IMR-90 (cell line): ENCODE measurements around the gene STAT4. TPM values are rescaled to one million over a fixed set of nuclear protein-coding genes. Genes with fewer than 3 reads are reported as not detected.

Experiments
- ATAC-seq: fragments of 200-7000 bp; cut with Tn5 transposase; 2 replicates; pipeline ENCODE4 v1.9.1; 2020; ENCODE audit warnings: low read depth, mild to moderate bottlenecking, moderate library complexity
- BruUV-seq: library from RNA; stranded (reverse); fragments of 400-500 nt; replicated peaks from 2 replicates; lab custom pipeline; 2021; lab: Mats Ljungman, UMichigan
- CTCF ChIA-PET: fragments of 300-600 bp; formaldehyde crosslinking; extraction: SDS; loops from one replicate; lab custom pipeline; 2021; ENCODE audit warnings: antibody characterized with exemption; lab: Yijun Ruan, JAX
- POLR2A ChIA-PET: fragments of 300-600 bp; sonication (Branson Sonifier 250); formaldehyde crosslinking; loops from one replicate; lab custom pipeline; 2022; ENCODE audit warnings: antibody characterized with exemption; ENCODE audit not compliant: unreplicated experiment; lab: Charles Lee
- DNase-seq: peaks from one replicate; pipeline ENCODE4 v3.0.0; 2013
- H2AFZ ChIP-seq: replicated peaks from 2 replicates; pipeline ENCODE3; 2013; ENCODE audit warnings: low read length, mild to moderate bottlenecking; ENCODE audit not compliant: poor library complexity
- H2AK5ac ChIP-seq: 2 replicates; pipeline ENCODE4 v1.6.1; 2013; ENCODE audit warnings: low read depth, low read length, inconsistent platforms
- H2AK9ac ChIP-seq: replicated peaks from 2 replicates; pipeline ENCODE3; 2013; ENCODE audit warnings: mild to moderate bottlenecking, low read depth, low read length, moderate library complexity; ENCODE audit not compliant: poor library complexity
- H2BK120ac ChIP-seq: 2 replicates; pipeline ENCODE4 v1.6.1; 2013; ENCODE audit warnings: low read depth, low read length, inconsistent platforms
- H2BK15ac ChIP-seq: 3 replicates; pipeline ENCODE4 v1.6.1; 2013; ENCODE audit warnings: low read depth, low read length, inconsistent platforms
- H2BK20ac ChIP-seq: 2 replicates; pipeline ENCODE4 v1.6.1; 2013; ENCODE audit warnings: low read depth, mild to moderate bottlenecking, inconsistent platforms, low read length, moderate library complexity
- H2BK5ac ChIP-seq: 2 replicates; pipeline ENCODE4 v1.6.1; 2013; ENCODE audit warnings: mild to moderate bottlenecking, low read depth, low read length, inconsistent platforms; ENCODE audit not compliant: poor library complexity, severe bottlenecking
- H3K14ac ChIP-seq: replicated peaks from 2 replicates; pipeline ENCODE4 v1.6.1; 2013; ENCODE audit warnings: low read depth, low read length, inconsistent platforms
- H3K18ac ChIP-seq: 2 replicates; pipeline ENCODE4 v1.6.1; 2013; ENCODE audit warnings: low read depth, low read length, control low read depth
- H3K23ac ChIP-seq: 2 replicates; pipeline ENCODE4 v1.6.1; 2013; ENCODE audit warnings: low read depth, low read length, inconsistent platforms
- H3K27ac ChIP-seq: 2 replicates; pipeline ENCODE4 v1.5.1; 2013; ENCODE audit warnings: mild to moderate bottlenecking, control low read depth, low read length; ENCODE audit not compliant: insufficient read depth
- H3K27me3 ChIP-seq: 2 replicates; pipeline ENCODE4 v1.6.1; 2013; ENCODE audit warnings: low read length; ENCODE audit not compliant: control insufficient read depth, insufficient read depth
- H3K36me3 ChIP-seq: 2 replicates; pipeline ENCODE4 v1.6.1; 2013; ENCODE audit warnings: low read length, mixed read lengths; ENCODE audit not compliant: control insufficient read depth, insufficient read depth
- H3K4ac ChIP-seq: 2 replicates; pipeline ENCODE4 v1.6.1; 2013; ENCODE audit warnings: low read depth, low read length, inconsistent platforms
- H3K4me1 ChIP-seq: 2 replicates; pipeline ENCODE4 v1.6.1; 2013; ENCODE audit warnings: low read length, mixed read lengths; ENCODE audit not compliant: control insufficient read depth, insufficient read depth
- H3K4me2 ChIP-seq: 2 replicates; pipeline ENCODE4 v1.6.1; 2013; ENCODE audit warnings: low read depth, mild to moderate bottlenecking, control low read depth, low read length, moderate library complexity
- H3K4me3 ChIP-seq: 2 replicates; pipeline ENCODE4 v1.5.1; 2013; ENCODE audit warnings: low read depth, mild to moderate bottlenecking, control low read depth, low read length, moderate library complexity; ENCODE audit not compliant: insufficient read depth
- H3K56ac ChIP-seq: 2 replicates; pipeline ENCODE4 v1.6.1; 2013; ENCODE audit warnings: low read length, inconsistent platforms; ENCODE audit not compliant: insufficient read depth; ENCODE audit errors: extremely low read depth
- H3K79me1 ChIP-seq, 2 experiments: 2 replicates each; pipeline ENCODE4 v1.6.1; 2013; ENCODE audit warnings: low read length in 2 of 2, inconsistent platforms in 1 of 2, low read depth in 1 of 2
- H3K9ac ChIP-seq: 2 replicates; pipeline ENCODE4 v1.6.1; 2013; ENCODE audit warnings: low read depth, low read length, control low read depth
- H3K9me1 ChIP-seq: 2 replicates; pipeline ENCODE4 v1.6.1; 2013; ENCODE audit warnings: low read length, inconsistent platforms; ENCODE audit not compliant: insufficient read depth
- H3K9me3 ChIP-seq: 2 replicates; pipeline ENCODE4 v1.6.1; 2013; ENCODE audit warnings: low read length; ENCODE audit not compliant: control insufficient read depth, insufficient read depth
- H4K20me1 ChIP-seq: 2 replicates; pipeline ENCODE4 v1.6.1; 2013; ENCODE audit warnings: low read length, inconsistent platforms; ENCODE audit not compliant: insufficient read depth
- H4K5ac ChIP-seq: 2 replicates; pipeline ENCODE4 v1.6.1; 2013; ENCODE audit warnings: mild to moderate bottlenecking, low read depth, low read length, control low read depth
- H4K8ac ChIP-seq, 2 experiments: 2 replicates each; pipeline ENCODE4 v1.6.1; 2013; ENCODE audit warnings: low read depth in 2 of 2, low read length in 2 of 2, control low read depth in 1 of 2, inconsistent platforms in 1 of 2
- H4K91ac ChIP-seq: 2 replicates; pipeline ENCODE4 v1.6.1; 2013; ENCODE audit warnings: low read depth, low read length, inconsistent platforms; ENCODE audit not compliant: insufficient read depth
- BHLHE40 ChIP-seq: fragments of 150-350 bp; IDR thresholded peaks from 2 replicates; pipeline ENCODE4 v1.6.1; 2016; ENCODE audit warnings: mild to moderate bottlenecking, low read depth, low read length
- CEBPB ChIP-seq: IDR thresholded peaks from 2 replicates; pipeline ENCODE4 v1.6.1; 2012; ENCODE audit warnings: low read depth, low read length, improper control_type of control experiment
- CHD1 ChIP-seq: IDR thresholded peaks from 2 replicates; pipeline ENCODE4 v1.6.1; 2012; ENCODE audit warnings: low read depth, low read length, improper control_type of control experiment
- FOS ChIP-seq: fragments of 150-350 bp; IDR thresholded peaks from 2 replicates; pipeline ENCODE4 v1.6.1; 2016; ENCODE audit warnings: low read depth, low read length
- MAFK ChIP-seq: IDR thresholded peaks from 2 replicates; pipeline ENCODE4 v1.6.1; 2012; ENCODE audit warnings: low read depth, low read length, improper control_type of control experiment
- MAZ ChIP-seq: IDR thresholded peaks from 2 replicates; pipeline ENCODE4 v1.6.1; 2012; ENCODE audit warnings: low read depth, mild to moderate bottlenecking, low read length, improper control_type of control experiment, moderate library complexity, borderline replicate concordance
- MXI1 ChIP-seq: IDR thresholded peaks from 2 replicates; pipeline ENCODE4 v1.6.1; 2012; ENCODE audit warnings: low read depth, mild to moderate bottlenecking, low read length, moderate library complexity, borderline replicate concordance
- NFE2L2 ChIP-seq: fragments of 150-350 bp; IDR thresholded peaks from 2 replicates; pipeline ENCODE4 v1.6.1; 2016; ENCODE audit warnings: low read depth, mild to moderate bottlenecking, low read length
- POLR2A ChIP-seq: IDR thresholded peaks from 2 replicates; pipeline ENCODE4 v1.6.1; 2012; ENCODE audit warnings: mild to moderate bottlenecking, low read depth, low read length
- RAD21 ChIP-seq: IDR thresholded peaks from 2 replicates; pipeline ENCODE4 v1.6.1; 2012; ENCODE audit warnings: low read length, improper control_type of control experiment
- RCOR1 ChIP-seq: IDR thresholded peaks from 2 replicates; pipeline ENCODE4 v1.6.1; 2012; ENCODE audit warnings: mild to moderate bottlenecking, low read length, improper control_type of control experiment; ENCODE audit not compliant: insufficient replicate concordance
- RFX5 ChIP-seq: IDR thresholded peaks from 2 replicates; pipeline ENCODE4 v1.8.0; 2012; ENCODE audit warnings: low read depth, mild to moderate bottlenecking, low read length, moderate library complexity
- SMC3 ChIP-seq: fragments of 150-350 bp; IDR thresholded peaks from 2 replicates; pipeline ENCODE4 v1.6.1; 2016; ENCODE audit warnings: low read depth, mild to moderate bottlenecking, antibody characterized with exemption, low read length, moderate library complexity
- WGBS, 2 experiments: methylation state at CpG; one replicate each; pipeline versions ENCODE4 v1.1.5 to v1.1.7; 2013; ENCODE audit warnings: missing lambda C conversion rate in 2 of 2; ENCODE audit not compliant: insufficient read length in 1 of 2; ENCODE audit errors: extremely low coverage in 2 of 2; 5-methylcytosine and 5-hydroxymethylcytosine counted together
- dilution Hi-C: fragments of 300-500 bp; cut with HindIII; formaldehyde crosslinking; loops from one replicate; pipeline ENCODE4 v1.14.3; 2018; ENCODE audit warnings: low sequenced_read_pairs; ENCODE audit not compliant: unreplicated experiment
- in situ Hi-C: fragments of 300-500 bp; cut with MboI; formaldehyde crosslinking; loops from 3 replicates; pipeline ENCODE4 v1.14.3; 2019; ENCODE audit warnings: low sequenced_read_pairs, inconsistent platforms, mixed read lengths
- intact Hi-C: fragments of 100-400 bp; cut with micrococcal nuclease; formaldehyde crosslinking; loops from 2 replicates; pipeline ENCODE4 v1.10.0; 2022
- polyA plus RNA-seq, 3 experiments: library from polyadenylated mRNA; depleted of rRNA; stranded (reverse); fragments of >200 nt; gene quantifications; 2 replicates each; pipeline ENCODE4 v1.2.3, GENCODE V29; 2012; ENCODE audit warnings: low replicate concordance in 1 of 3
- total RNA-seq: library from RNA; depleted of rRNA; stranded (reverse); fragments of >200 nt; gene quantifications from 2 replicates; pipeline ENCODE4 v1.2.3, GENCODE V29; 2012
- TF ChIP-seq, protein P1 (sequence below): conservative IDR thresholded peaks from 2 replicates; pipeline ENCODE4 v1.5.1; 2012; ENCODE audit warnings: mild to moderate bottlenecking, low read depth, low read length, improper control_type of control experiment
- TF ChIP-seq, protein P2 (sequence below): fragments of 150-350 bp; IDR thresholded peaks from 2 replicates; pipeline ENCODE4 v1.6.1; 2016; ENCODE audit warnings: low read depth, mild to moderate bottlenecking, low read length, moderate library complexity, borderline replicate concordance
- TF ChIP-seq, protein P3 (sequence below): fragments of 150-350 bp; IDR thresholded peaks from 2 replicates; pipeline ENCODE4 v1.6.1; 2017; ENCODE audit warnings: mild to moderate bottlenecking, antibody characterized with exemption, low read length, low read depth

Gene STAT4
- total and polyA plus RNA-seq, 2 of the 4 experiments (the other 2 are of a cell fraction), result 0.36 to 0.48 TPM

GRCh38 chr2:191078165-191078867, 72.5 kb downstream of the STAT4 start:
- Histone ChIP-seq H2BK20ac (no peak overlapping the region), H3K4me1 (no peaks in the 10 kb centered on the region), H2AK5ac (no peak overlapping the region), H4K91ac (no peak overlapping the region), H3K9me1 (no peaks in the 10 kb centered on the region), H3K79me1 (no peaks in the 10 kb centered on the region), H3K18ac (no peak overlapping the region), H4K5ac (no peak overlapping the region), H4K20me1 (no peaks in the 10 kb centered on the region), H3K27ac (no peak overlapping the region), H2AK9ac (no peak overlapping the region), H4K8ac (no peak overlapping the region), H3K56ac (no peak overlapping the region), H2BK15ac (no peak overlapping the region), H3K4me3 (no peak overlapping the region), H2AFZ (no peak overlapping the region), H2BK120ac (no peak overlapping the region), H3K27me3 (no peaks in the 10 kb centered on the region; the same call in 1 of the 2 replicates), H3K4ac (no peak overlapping the region), H3K36me3 (no peaks in the 10 kb centered on the region), H3K9ac (no peak overlapping the region), H3K14ac (no peak overlapping the region), H3K4me2 (no peak overlapping the region), H3K9me3 (no peaks in the 10 kb centered on the region), H3K23ac (no peak overlapping the region), H2BK5ac (no peak overlapping the region)
- in situ Hi-C loops, result no loop called here
- CTCF ChIA-PET, result no interaction called here
- ATAC-seq (no peak), DNase-seq (no peak)
- WGBS, 2 experiments, result no CpG with 5 or more reads among the region's 3 CpGs
- POLR2A ChIA-PET, result no interaction called here
- dilution Hi-C loops, result no loop called here
- intact Hi-C loops, result no loop called here
- TF ChIP-seq RFX5 (no peak), NFE2L2 (no peak), MAFK (no peak), CHD1 (no peak), RCOR1 (no peak), CEBPB (no peak), MAZ (no peak), POLR2A (no peak), RAD21 (no peak), MXI1 (no peak), SMC3 (no peak), FOS (no peak), BHLHE40 (no peak)
- TF ChIP-seq, protein P1, sequence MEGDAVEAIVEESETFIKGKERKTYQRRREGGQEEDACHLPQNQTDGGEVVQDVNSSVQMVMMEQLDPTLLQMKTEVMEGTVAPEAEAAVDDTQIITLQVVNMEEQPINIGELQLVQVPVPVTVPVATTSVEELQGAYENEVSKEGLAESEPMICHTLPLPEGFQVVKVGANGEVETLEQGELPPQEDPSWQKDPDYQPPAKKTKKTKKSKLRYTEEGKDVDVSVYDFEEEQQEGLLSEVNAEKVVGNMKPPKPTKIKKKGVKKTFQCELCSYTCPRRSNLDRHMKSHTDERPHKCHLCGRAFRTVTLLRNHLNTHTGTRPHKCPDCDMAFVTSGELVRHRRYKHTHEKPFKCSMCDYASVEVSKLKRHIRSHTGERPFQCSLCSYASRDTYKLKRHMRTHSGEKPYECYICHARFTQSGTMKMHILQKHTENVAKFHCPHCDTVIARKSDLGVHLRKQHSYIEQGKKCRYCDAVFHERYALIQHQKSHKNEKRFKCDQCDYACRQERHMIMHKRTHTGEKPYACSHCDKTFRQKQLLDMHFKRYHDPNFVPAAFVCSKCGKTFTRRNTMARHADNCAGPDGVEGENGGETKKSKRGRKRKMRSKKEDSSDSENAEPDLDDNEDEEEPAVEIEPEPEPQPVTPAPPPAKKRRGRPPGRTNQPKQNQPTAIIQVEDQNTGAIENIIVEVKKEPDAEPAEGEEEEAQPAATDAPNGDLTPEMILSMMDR, result no peak
- TF ChIP-seq, protein P2, sequence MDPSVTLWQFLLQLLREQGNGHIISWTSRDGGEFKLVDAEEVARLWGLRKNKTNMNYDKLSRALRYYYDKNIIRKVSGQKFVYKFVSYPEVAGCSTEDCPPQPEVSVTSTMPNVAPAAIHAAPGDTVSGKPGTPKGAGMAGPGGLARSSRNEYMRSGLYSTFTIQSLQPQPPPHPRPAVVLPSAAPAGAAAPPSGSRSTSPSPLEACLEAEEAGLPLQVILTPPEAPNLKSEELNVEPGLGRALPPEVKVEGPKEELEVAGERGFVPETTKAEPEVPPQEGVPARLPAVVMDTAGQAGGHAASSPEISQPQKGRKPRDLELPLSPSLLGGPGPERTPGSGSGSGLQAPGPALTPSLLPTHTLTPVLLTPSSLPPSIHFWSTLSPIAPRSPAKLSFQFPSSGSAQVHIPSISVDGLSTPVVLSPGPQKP, result no peak
- TF ChIP-seq, protein P3, sequence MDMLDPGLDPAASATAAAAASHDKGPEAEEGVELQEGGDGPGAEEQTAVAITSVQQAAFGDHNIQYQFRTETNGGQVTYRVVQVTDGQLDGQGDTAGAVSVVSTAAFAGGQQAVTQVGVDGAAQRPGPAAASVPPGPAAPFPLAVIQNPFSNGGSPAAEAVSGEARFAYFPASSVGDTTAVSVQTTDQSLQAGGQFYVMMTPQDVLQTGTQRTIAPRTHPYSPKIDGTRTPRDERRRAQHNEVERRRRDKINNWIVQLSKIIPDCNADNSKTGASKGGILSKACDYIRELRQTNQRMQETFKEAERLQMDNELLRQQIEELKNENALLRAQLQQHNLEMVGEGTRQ, result no peak
- no TSS peak for BruUV-seq
